ENCODE data around the gene ARAP2.

Gene ARAP2

DNA sequence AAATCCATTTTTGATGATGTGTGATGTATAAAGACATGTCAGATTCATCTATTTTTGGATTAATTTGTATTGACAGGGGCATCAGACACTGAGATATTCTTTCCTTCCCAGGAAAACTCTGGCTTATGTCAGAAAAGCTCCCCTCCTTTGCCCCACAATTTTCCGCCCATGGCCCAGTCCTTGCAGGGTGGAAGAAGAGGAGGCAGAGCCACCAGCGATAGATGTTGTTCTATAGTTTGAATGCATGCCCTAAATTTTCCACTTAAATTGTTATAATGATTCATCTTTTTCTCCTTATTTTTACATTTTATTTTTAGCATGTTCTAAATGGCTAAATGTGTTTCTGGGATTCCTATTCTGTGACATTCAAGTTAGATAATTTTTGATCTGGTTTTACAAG, 149.3 kb downstream of the ARAP2 start:
- CTCF ChIA-PET: no interaction called here
- no peaks in the 10 kb centered on the region for H3K27me3 ChIP-seq (replicated peaks in 2 of 5; ENCODE audit: control insufficient read depth in 4 of 5, insufficient read depth in 5 of 5, low read length in 4 of 5)
- no peaks in the 10 kb centered on the region for H3K4me1 ChIP-seq (ENCODE audit: control extremely low read depth in 1 of 4, control insufficient read depth in 4 of 4, insufficient read depth in 4 of 4, low read length in 3 of 4)
- no peak for DNase-seq
- POLR2A ChIA-PET: no interaction called here
- WGBS (ENCODE audit: insufficient coverage): no CpG with 5 or more reads among the region's 2 CpGs
- no peaks in the 10 kb centered on the region for H3K9me3 ChIP-seq (ENCODE audit: control extremely low read depth in 1 of 5, control insufficient read depth in 4 of 5, insufficient read depth in 2 of 5, low read depth in 1 of 5, low read length in 4 of 5)
- no peak overlapping the region for H3K27ac ChIP-seq (ENCODE audit: insufficient read depth in 1 of 2, low read depth in 1 of 2, low read length in 2 of 2, poor library complexity in 1 of 2, severe bottlenecking in 2 of 2)
- H3K4me3 ChIP-seq (ENCODE audit: control insufficient read depth in 1 of 7, extremely low read depth in 1 of 7, insufficient read depth in 4 of 7, low read depth in 2 of 7, low read length in 6 of 7): no peak overlapping the region
- H3K36me3 ChIP-seq (ENCODE audit: control insufficient read depth in 4 of 4, insufficient read depth in 4 of 4, low read length in 3 of 4): peaks cover 11 to 21% (median 17%) of the 10 kb centered on the region in 4 experiments

DNA sequence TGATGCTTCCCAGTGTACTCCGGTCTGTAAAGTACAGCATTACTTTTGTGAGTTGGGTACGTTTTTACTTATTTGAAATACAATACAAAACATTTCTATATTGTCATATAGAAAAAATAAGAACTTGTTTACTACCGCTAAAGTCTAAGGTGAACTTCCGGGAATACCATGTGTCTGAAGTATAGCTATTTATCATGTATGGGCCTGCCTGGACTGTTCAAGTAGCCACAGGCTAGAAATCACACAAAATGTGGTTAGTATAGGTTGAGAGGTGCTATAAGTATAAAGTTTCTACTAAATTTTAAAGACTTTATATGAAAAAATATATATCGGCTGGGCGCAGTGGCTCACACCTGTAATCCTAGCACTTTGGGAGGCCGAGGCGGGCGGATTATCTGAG, 152.3 kb downstream of the ARAP2 start:
- POLR2A ChIA-PET: no interaction called here
- no peak for DNase-seq

DNA sequence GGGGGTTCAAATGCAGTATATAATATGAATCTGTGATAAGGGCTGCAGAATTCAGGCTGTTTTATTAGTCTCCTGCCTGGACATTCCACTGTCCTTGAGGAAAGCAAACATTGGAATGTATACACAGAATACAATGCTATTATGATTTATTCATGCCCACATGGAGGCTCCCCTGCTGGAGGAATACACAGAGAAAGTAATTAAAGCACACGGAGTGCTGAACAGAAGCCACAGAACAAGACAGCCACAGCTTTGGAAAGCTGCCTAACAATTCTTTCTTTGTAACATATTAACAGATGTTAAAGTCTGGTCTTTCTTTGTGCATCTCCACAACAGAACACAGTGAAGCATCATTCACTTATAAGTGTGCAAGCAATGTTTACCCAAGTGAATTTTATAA, 155.8 kb downstream of the ARAP2 start:
- no peak for DNase-seq
- Histone ChIP-seq H3K27ac (ENCODE audit: insufficient read depth in 1 of 2, low read depth in 1 of 2, low read length in 2 of 2, poor library complexity in 1 of 2, severe bottlenecking in 2 of 2) (no peak overlapping the region), H3K27me3 (replicated peaks in 2 of 5; ENCODE audit: control insufficient read depth in 4 of 5, insufficient read depth in 5 of 5, low read length in 4 of 5) (no peaks in the 10 kb centered on the region), H3K36me3 (ENCODE audit: control insufficient read depth in 4 of 4, insufficient read depth in 4 of 4, low read length in 3 of 4) (peaks cover 3 to 17% (median 11%) of the 10 kb centered on the region in 4 experiments), H3K4me1 (ENCODE audit: control extremely low read depth in 1 of 4, control insufficient read depth in 4 of 4, insufficient read depth in 4 of 4, low read length in 3 of 4) (no peaks in the 10 kb centered on the region), H3K4me3 (ENCODE audit: control insufficient read depth in 1 of 7, extremely low read depth in 1 of 7, insufficient read depth in 4 of 7, low read depth in 2 of 7, low read length in 6 of 7) (no peak overlapping the region), H3K9me3 (ENCODE audit: control extremely low read depth in 1 of 5, control insufficient read depth in 4 of 5, insufficient read depth in 2 of 5, low read depth in 1 of 5, low read length in 4 of 5) (no peaks in the 10 kb centered on the region)
- 20% methylated on average over 1 of the region's 1 CpG for WGBS (ENCODE audit: insufficient coverage)
- CTCF ChIA-PET: no interaction called here
- POLR2A ChIA-PET: no interaction called here

More for the DNA sequence above, 152.3 kb downstream of the ARAP2 start:
- Histone ChIP-seq H3K4me3 (ENCODE audit: control insufficient read depth in 1 of 7, extremely low read depth in 1 of 7, insufficient read depth in 4 of 7, low read depth in 2 of 7, low read length in 6 of 7) (no peak overlapping the region), H3K9me3 (ENCODE audit: control extremely low read depth in 1 of 5, control insufficient read depth in 4 of 5, insufficient read depth in 2 of 5, low read depth in 1 of 5, low read length in 4 of 5) (no peaks in the 10 kb centered on the region), H3K36me3 (ENCODE audit: control insufficient read depth in 4 of 4, insufficient read depth in 4 of 4, low read length in 3 of 4) (peaks cover 3 to 19% (median 8%) of the 10 kb centered on the region in 4 experiments), H3K27me3 (replicated peaks in 2 of 5; ENCODE audit: control insufficient read depth in 4 of 5, insufficient read depth in 5 of 5, low read length in 4 of 5) (no peaks in the 10 kb centered on the region), H3K4me1 (ENCODE audit: control extremely low read depth in 1 of 4, control insufficient read depth in 4 of 4, insufficient read depth in 4 of 4, low read length in 3 of 4) (no peaks in the 10 kb centered on the region), H3K27ac (ENCODE audit: insufficient read depth in 1 of 2, low read depth in 1 of 2, low read length in 2 of 2, poor library complexity in 1 of 2, severe bottlenecking in 2 of 2) (no peak overlapping the region)
- CTCF ChIA-PET: no interaction called here
- WGBS (ENCODE audit: insufficient coverage): no CpG with 5 or more reads among the region's 9 CpGs

DNA sequence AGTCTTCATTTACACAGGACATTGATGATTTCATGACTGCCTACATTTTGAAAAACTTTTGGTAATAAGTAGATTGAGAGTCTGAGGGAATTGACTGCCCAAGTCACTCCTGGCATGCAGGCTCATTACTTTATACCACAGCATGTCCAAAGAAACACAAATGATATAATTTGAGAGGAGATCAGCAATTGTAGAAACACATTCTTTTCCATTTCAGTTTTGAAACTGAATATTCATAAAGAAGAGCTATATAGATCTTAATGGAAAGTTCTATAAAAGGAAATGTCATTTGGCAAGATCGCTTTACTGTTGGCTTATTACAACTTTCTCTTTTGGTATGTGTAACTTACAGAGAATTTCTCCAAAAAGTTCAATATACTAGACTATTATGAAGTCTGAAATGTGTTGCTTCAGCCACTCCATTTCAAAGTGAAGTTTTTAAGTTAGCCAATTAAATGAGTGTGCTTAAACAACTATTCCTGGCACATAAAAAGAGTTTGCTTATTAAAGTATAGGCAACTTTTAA, 158.0 kb downstream of the ARAP2 start:
- Histone ChIP-seq H3K4me1 (ENCODE audit: control extremely low read depth in 1 of 4, control insufficient read depth in 4 of 4, insufficient read depth in 4 of 4, low read length in 3 of 4) (no peaks in the 10 kb centered on the region), H3K9me3 (ENCODE audit: control extremely low read depth in 1 of 5, control insufficient read depth in 4 of 5, insufficient read depth in 2 of 5, low read depth in 1 of 5, low read length in 4 of 5) (no peaks in the 10 kb centered on the region), H3K27me3 (replicated peaks in 2 of 5; ENCODE audit: control insufficient read depth in 4 of 5, insufficient read depth in 5 of 5, low read length in 4 of 5) (no peaks in the 10 kb centered on the region), H3K27ac (ENCODE audit: insufficient read depth in 1 of 2, low read depth in 1 of 2, low read length in 2 of 2, poor library complexity in 1 of 2, severe bottlenecking in 2 of 2) (no peak overlapping the region), H3K4me3 (ENCODE audit: control insufficient read depth in 1 of 7, extremely low read depth in 1 of 7, insufficient read depth in 4 of 7, low read depth in 2 of 7, low read length in 6 of 7) (no peak overlapping the region), H3K36me3 (ENCODE audit: control insufficient read depth in 4 of 4, insufficient read depth in 4 of 4, low read length in 3 of 4) (peaks cover 9 to 31% (median 19%) of the 10 kb centered on the region in 4 experiments)
- no CpG with 5 or more reads among the region's 1 CpG for WGBS (ENCODE audit: insufficient coverage)
- CTCF ChIA-PET: no interaction called here
- no peak for DNase-seq
- POLR2A ChIA-PET: no interaction called here

DNA sequence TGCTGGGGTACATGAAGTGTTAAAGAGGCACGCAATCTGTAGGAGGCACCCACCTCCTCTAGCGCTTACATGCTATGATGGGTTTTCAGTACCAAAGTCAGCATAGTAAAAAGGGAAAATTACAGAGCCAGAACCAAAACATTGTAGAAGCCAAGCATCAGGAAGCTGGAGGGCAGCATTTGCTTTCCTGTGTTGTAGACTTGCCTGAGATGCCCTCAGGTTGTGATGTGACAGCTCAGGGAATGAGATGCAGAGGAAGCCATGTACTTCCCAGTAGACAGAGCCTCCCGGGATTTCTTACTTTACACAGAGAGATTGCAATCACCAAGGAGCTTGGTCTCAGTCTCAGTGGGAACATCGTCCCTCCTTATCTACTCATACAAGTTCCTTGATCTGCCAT, 161.5 kb downstream of the ARAP2 start:
- DNase-seq: no peak
- ChIA-PET CTCF (no interaction called here), POLR2A (no interaction called here)
- WGBS (ENCODE audit: insufficient coverage): 100% methylated on average over 4 of the region's 4 CpGs
- Histone ChIP-seq H3K4me1 (ENCODE audit: control extremely low read depth in 1 of 4, control insufficient read depth in 4 of 4, insufficient read depth in 4 of 4, low read length in 3 of 4) (no peaks in the 10 kb centered on the region), H3K4me3 (ENCODE audit: control insufficient read depth in 1 of 7, extremely low read depth in 1 of 7, insufficient read depth in 4 of 7, low read depth in 2 of 7, low read length in 6 of 7) (no peak overlapping the region), H3K27me3 (replicated peaks in 2 of 5; ENCODE audit: control insufficient read depth in 4 of 5, insufficient read depth in 5 of 5, low read length in 4 of 5) (no peaks in the 10 kb centered on the region), H3K9me3 (ENCODE audit: control extremely low read depth in 1 of 5, control insufficient read depth in 4 of 5, insufficient read depth in 2 of 5, low read depth in 1 of 5, low read length in 4 of 5) (no peaks in the 10 kb centered on the region), H3K27ac (ENCODE audit: insufficient read depth in 1 of 2, low read depth in 1 of 2, low read length in 2 of 2, poor library complexity in 1 of 2, severe bottlenecking in 2 of 2) (no peak overlapping the region), H3K36me3 (ENCODE audit: control insufficient read depth in 4 of 4, insufficient read depth in 4 of 4, low read length in 3 of 4) (peaks cover 9 to 46% (median 26%) of the 10 kb centered on the region in 4 experiments)

DNA sequence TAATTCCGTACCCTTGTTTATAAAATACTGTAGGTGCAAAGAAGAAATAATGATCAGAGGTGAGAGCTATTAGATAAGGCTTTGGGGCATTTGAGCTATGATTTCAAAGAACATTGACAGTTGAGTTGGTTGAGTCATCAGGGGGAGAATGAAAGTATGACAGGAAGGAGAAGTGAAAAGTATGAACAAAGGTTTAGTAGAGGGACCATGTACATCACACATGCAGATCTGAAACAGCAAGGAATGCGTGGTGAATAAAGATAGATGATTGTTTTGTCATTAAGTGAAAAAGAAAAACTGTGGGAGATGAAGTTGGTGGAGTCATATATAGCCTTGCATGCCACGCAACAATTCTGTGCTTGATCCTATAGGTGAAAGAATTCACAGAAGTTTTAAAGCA, 163.1 kb downstream of the ARAP2 start:
- ChIA-PET CTCF (no interaction called here), POLR2A (no interaction called here)
- H3K27ac ChIP-seq (ENCODE audit: insufficient read depth in 1 of 2, low read depth in 1 of 2, low read length in 2 of 2, poor library complexity in 1 of 2, severe bottlenecking in 2 of 2): no peak overlapping the region
- no peaks in the 10 kb centered on the region for H3K4me1 ChIP-seq (ENCODE audit: control extremely low read depth in 1 of 4, control insufficient read depth in 4 of 4, insufficient read depth in 4 of 4, low read length in 3 of 4)
- H3K27me3 ChIP-seq (replicated peaks in 2 of 5; ENCODE audit: control insufficient read depth in 4 of 5, insufficient read depth in 5 of 5, low read length in 4 of 5): no peaks in the 10 kb centered on the region
- no peak overlapping the region for H3K4me3 ChIP-seq (ENCODE audit: control insufficient read depth in 1 of 7, extremely low read depth in 1 of 7, insufficient read depth in 4 of 7, low read depth in 2 of 7, low read length in 6 of 7)
- peaks cover 9 to 51% (median 30%) of the 10 kb centered on the region in 4 experiments for H3K36me3 ChIP-seq (ENCODE audit: control insufficient read depth in 4 of 4, insufficient read depth in 4 of 4, low read length in 3 of 4)
- DNase-seq: peak in 1 of 3 donors; percentile 4
- 100% methylated on average over 2 of the region's 3 CpGs for WGBS (ENCODE audit: insufficient coverage)
- H3K9me3 ChIP-seq (ENCODE audit: control extremely low read depth in 1 of 5, control insufficient read depth in 4 of 5, insufficient read depth in 2 of 5, low read depth in 1 of 5, low read length in 4 of 5): no peaks in the 10 kb centered on the region

DNA sequence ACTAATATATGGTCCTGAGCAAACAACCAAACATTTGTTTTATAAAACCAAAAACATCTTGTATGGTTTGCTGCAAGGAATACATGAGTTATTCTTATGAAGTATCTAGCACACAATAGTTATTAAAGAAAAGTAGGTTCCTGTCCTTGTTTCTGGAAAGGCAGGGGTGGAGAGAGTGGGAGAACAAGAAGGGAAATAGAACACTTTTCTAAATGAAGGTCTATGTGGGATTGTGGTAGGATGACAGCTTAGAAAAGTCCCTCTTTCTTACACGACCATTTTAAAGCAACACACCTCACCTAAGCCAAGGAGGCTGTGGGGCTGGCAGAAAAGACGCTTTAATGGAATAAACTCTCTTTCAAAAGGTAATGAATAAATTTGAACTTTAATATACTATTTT, 164.6 kb downstream of the ARAP2 start:
- H3K36me3 ChIP-seq (ENCODE audit: control insufficient read depth in 4 of 4, insufficient read depth in 4 of 4, low read length in 3 of 4): peaks cover 9 to 50% (median 29%) of the 10 kb centered on the region in 4 experiments
- H3K9me3 ChIP-seq (ENCODE audit: control extremely low read depth in 1 of 5, control insufficient read depth in 4 of 5, insufficient read depth in 2 of 5, low read depth in 1 of 5, low read length in 4 of 5): no peaks in the 10 kb centered on the region
- ChIA-PET POLR2A (no interaction called here), CTCF (no interaction called here)
- H3K27me3 ChIP-seq (replicated peaks in 2 of 5; ENCODE audit: control insufficient read depth in 4 of 5, insufficient read depth in 5 of 5, low read length in 4 of 5): no peaks in the 10 kb centered on the region
- no peak overlapping the region for H3K27ac ChIP-seq (ENCODE audit: insufficient read depth in 1 of 2, low read depth in 1 of 2, low read length in 2 of 2, poor library complexity in 1 of 2, severe bottlenecking in 2 of 2)
- H3K4me3 ChIP-seq (ENCODE audit: control insufficient read depth in 1 of 7, extremely low read depth in 1 of 7, insufficient read depth in 4 of 7, low read depth in 2 of 7, low read length in 6 of 7): no peak overlapping the region
- no peaks in the 10 kb centered on the region for H3K4me1 ChIP-seq (ENCODE audit: control extremely low read depth in 1 of 4, control insufficient read depth in 4 of 4, insufficient read depth in 4 of 4, low read length in 3 of 4)
- no peak for DNase-seq
- no CpG with 5 or more reads among the region's 2 CpGs for WGBS (ENCODE audit: insufficient coverage)
